Measurements from ENCODE around the gene C9orf152. TPM values are rescaled to one million over a fixed set of nuclear protein-coding genes. Genes with fewer than 3 reads are reported as not detected.

Gene C9orf152
- total RNA-seq, 1 donor from 2014 or later: not detected

- intact Hi-C loops (cut with micrococcal nuclease): loop anchor here (5.0 kb wide), 1 partner anchor 251 kb away; no protein-coding TSS in a partner anchor
- DNase-seq (no peak), ATAC-seq (no peak)
Observed at GRCh38 chr9:110153431-110153830, 54.5 kb downstream of the C9orf152 start.

GRCh38 chr9:110152704-110153374 lies 55.1 kb downstream of the C9orf152 start:
- intact Hi-C loops (cut with micrococcal nuclease): loop anchor here (5.0 kb wide), 1 partner anchor 251 kb away; no protein-coding TSS in a partner anchor
- ATAC-seq (peak; percentile 14), DNase-seq (no peak)

Other genes starting within 250 kb of the C9orf152 start
- gene TXN, start 48.3 kb upstream of the C9orf152 start, total RNA-seq: 66.0 TPM
- gene TXNDC8, start 129.7 kb upstream of the C9orf152 start, total RNA-seq: not detected